Neural cell (in vitro differentiated cells): ENCODE results near the gene DDX50.

ENCODE experiments used
- EP300 ChIP-seq: fragments of 450-650 bp; conservative IDR thresholded peaks from 2 replicates; pipeline ENCODE4 v1.6.1; 2014; ENCODE audit warnings: antibody characterized with exemption, mild to moderate bottlenecking, moderate library complexity; ENCODE audit not compliant: poor library complexity, severe bottlenecking
- EZH2 ChIP-seq: fragments of 200-600, 300-800 bp; shearing (Covaris generic), sonication (generic); IDR thresholded peaks from 2 replicates; pipeline ENCODE4 v1.6.1; 2014; ENCODE audit warnings: antibody characterized with exemption, low read length, borderline replicate concordance, mild to moderate bottlenecking; ENCODE audit not compliant: insufficient read depth, poor library complexity, severe bottlenecking
- MXI1 ChIP-seq: fragments of 450-650 bp; conservative IDR thresholded peaks from 2 replicates; pipeline ENCODE4 v1.6.1; 2014; ENCODE audit warnings: antibody characterized with exemption, mild to moderate bottlenecking; ENCODE audit not compliant: poor library complexity, severe bottlenecking
- RAD21 ChIP-seq: fragments of 450-650 bp; conservative IDR thresholded peaks from 2 replicates; pipeline ENCODE4 v1.6.1; 2014; ENCODE audit warnings: antibody characterized with exemption, mild to moderate bottlenecking, moderate library complexity
- SMC3 ChIP-seq: fragments of 450-650 bp; conservative IDR thresholded peaks from 2 replicates; pipeline ENCODE4 v1.6.1; 2014; ENCODE audit warnings: antibody characterized with exemption, mild to moderate bottlenecking, moderate library complexity; ENCODE audit not compliant: poor library complexity
- TF ChIP-seq, protein P1 (sequence below): fragments of 450-650 bp; IDR thresholded peaks from 2 replicates; pipeline ENCODE4 v1.5.1; 2014; ENCODE audit warnings: antibody characterized with exemption, mild to moderate bottlenecking, moderate library complexity; ENCODE audit not compliant: poor library complexity, severe bottlenecking
- TF ChIP-seq, protein P2 (sequence below): IDR thresholded peaks from 2 replicates; pipeline ENCODE4 v1.6.1; 2012; ENCODE audit warnings: borderline replicate concordance

DNA sequence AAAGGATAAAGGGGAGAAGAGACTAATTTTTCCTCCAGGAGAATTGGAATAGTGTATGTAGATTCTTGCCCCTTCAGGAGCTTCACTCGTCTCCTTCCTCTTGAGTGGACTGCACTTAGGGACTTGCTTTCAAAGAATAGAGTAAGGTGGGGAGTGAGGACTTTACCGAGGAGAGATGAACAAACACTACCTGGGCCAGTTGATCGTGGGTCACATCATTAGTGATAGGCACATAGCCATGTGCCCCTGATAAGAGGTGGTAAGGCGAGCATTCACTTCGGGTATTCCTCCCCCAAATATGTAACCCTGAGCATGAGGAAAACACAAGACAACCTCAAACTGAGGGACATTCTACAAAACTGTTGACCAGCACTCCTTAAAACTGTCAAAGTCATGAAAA lies 72.9 kb downstream of the DDX50 start:
- TF ChIP-seq, protein P1, sequence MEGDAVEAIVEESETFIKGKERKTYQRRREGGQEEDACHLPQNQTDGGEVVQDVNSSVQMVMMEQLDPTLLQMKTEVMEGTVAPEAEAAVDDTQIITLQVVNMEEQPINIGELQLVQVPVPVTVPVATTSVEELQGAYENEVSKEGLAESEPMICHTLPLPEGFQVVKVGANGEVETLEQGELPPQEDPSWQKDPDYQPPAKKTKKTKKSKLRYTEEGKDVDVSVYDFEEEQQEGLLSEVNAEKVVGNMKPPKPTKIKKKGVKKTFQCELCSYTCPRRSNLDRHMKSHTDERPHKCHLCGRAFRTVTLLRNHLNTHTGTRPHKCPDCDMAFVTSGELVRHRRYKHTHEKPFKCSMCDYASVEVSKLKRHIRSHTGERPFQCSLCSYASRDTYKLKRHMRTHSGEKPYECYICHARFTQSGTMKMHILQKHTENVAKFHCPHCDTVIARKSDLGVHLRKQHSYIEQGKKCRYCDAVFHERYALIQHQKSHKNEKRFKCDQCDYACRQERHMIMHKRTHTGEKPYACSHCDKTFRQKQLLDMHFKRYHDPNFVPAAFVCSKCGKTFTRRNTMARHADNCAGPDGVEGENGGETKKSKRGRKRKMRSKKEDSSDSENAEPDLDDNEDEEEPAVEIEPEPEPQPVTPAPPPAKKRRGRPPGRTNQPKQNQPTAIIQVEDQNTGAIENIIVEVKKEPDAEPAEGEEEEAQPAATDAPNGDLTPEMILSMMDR, result no peak
- TF ChIP-seq EZH2 (no peak), RAD21 (no peak), EP300 (no peak), SMC3 (no peak), MXI1 (no peak)
- TF ChIP-seq, protein P2, sequence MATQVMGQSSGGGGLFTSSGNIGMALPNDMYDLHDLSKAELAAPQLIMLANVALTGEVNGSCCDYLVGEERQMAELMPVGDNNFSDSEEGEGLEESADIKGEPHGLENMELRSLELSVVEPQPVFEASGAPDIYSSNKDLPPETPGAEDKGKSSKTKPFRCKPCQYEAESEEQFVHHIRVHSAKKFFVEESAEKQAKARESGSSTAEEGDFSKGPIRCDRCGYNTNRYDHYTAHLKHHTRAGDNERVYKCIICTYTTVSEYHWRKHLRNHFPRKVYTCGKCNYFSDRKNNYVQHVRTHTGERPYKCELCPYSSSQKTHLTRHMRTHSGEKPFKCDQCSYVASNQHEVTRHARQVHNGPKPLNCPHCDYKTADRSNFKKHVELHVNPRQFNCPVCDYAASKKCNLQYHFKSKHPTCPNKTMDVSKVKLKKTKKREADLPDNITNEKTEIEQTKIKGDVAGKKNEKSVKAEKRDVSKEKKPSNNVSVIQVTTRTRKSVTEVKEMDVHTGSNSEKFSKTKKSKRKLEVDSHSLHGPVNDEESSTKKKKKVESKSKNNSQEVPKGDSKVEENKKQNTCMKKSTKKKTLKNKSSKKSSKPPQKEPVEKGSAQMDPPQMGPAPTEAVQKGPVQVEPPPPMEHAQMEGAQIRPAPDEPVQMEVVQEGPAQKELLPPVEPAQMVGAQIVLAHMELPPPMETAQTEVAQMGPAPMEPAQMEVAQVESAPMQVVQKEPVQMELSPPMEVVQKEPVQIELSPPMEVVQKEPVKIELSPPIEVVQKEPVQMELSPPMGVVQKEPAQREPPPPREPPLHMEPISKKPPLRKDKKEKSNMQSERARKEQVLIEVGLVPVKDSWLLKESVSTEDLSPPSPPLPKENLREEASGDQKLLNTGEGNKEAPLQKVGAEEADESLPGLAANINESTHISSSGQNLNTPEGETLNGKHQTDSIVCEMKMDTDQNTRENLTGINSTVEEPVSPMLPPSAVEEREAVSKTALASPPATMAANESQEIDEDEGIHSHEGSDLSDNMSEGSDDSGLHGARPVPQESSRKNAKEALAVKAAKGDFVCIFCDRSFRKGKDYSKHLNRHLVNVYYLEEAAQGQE, result no peak
